NT2/D1 (cell line): ENCODE measurements around the gene NUDT4B.
"Not testable (repeated sequence)": the region's sequence is repeated elsewhere in the genome, so short reads cannot be mapped to it uniquely, and the experiment has no call there.

Experiments used
- SUZ12 ChIP-seq: IDR thresholded peaks from 2 replicates; pipeline ENCODE4 v1.6.1; 2011; ENCODE audit not compliant: insufficient read length, insufficient read depth; ENCODE audit errors: extremely low read depth
- YY1 ChIP-seq: IDR thresholded peaks from 2 replicates; pipeline ENCODE4 v1.6.1; 2011; ENCODE audit not compliant: insufficient read length, insufficient read depth
- ZNF274 ChIP-seq: IDR thresholded peaks from 2 replicates; pipeline ENCODE4 v1.6.1; 2011; ENCODE audit warnings: mild to moderate bottlenecking, low read depth, low read length

DNA sequence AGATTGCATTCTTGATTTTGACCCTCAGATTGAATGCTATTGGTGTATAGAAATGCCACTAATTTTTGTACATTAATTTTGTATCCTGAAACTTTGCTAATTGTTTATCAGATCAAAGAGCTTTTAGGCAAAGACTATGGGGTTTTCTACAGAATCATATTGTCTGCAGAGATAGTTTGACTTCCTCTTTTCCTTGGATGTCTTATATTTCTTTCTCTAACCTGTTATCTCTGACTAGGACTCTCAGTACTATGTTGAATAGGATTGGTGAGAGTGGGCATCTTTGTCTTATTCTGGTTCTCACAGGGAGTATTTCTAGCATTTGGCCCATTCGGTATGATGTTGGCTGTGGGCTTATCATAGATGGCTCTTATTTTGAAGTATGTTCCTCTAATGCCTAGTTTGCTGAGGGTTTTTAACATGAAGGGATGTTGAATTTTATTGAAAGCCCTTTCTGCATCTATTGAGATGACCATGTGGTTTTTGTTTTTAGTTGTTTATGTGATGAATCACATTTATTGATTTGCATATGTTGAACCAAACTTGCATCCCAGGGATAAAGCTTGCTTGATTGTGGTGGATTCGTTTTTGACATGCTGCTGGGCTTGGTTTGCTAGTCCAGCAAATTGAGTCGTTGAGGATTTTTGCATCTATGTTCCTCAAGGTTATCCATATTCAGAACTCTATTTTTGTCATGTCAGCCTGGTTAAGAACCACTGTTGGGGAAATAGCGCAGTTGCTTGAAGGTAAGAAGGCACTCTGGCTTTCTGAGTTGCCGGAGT is 16.9 kb downstream of the NUDT4B start:
- TF ChIP-seq SUZ12, ZNF274, YY1: not testable (repeated sequence)
